HepG2 (cell line): ENCODE measurements around the gene ZNF747. TPM values are rescaled to one million over a fixed set of nuclear protein-coding genes. Genes with fewer than 3 reads are reported as not detected.
A peak's percentile ranks its signal among the peaks of the same experiment; 100 is the strongest.

Experiments
- GABPA ChIP-seq, 2 experiments: IDR thresholded peaks; 2 replicates each; pipeline ENCODE4 v1.6.1; 2011 to 2016; ENCODE audit warnings: low read depth in 2 of 2, low read length in 1 of 2, missing biosample characterization in 1 of 2, missing genetic modification characterization in 1 of 2
- GPN1 ChIP-seq: sonication (generic); formaldehyde crosslinking; IDR thresholded peaks from 2 replicates; pipeline ENCODE4 v1.5.1; 2020; ENCODE audit warnings: missing genetic modification reagents, borderline replicate concordance
- NFYC ChIP-seq: IDR thresholded peaks from 2 replicates; pipeline ENCODE4 v1.6.1; 2016; ENCODE audit warnings: missing genetic modification reagents, missing compliant biosample characterization
- SAP130 ChIP-seq: IDR thresholded peaks from 2 replicates; pipeline ENCODE4 v1.6.1; 2016; ENCODE audit warnings: low read depth
- SIX1 ChIP-seq: sonication (generic); formaldehyde crosslinking; IDR thresholded peaks from 2 replicates; pipeline ENCODE4 v1.4.0; 2020; ENCODE audit warnings: missing genetic modification reagents, borderline replicate concordance
- SMARCE1 ChIP-seq: fragments of 450-650 bp; IDR thresholded peaks from 2 replicates; pipeline ENCODE4 v1.6.1; 2017; ENCODE audit warnings: borderline replicate concordance
- SNAI1 ChIP-seq: sonication (generic); formaldehyde crosslinking; IDR thresholded peaks from 2 replicates; pipeline ENCODE4 v1.5.0; 2020; ENCODE audit warnings: mild to moderate bottlenecking, missing genetic modification reagents, borderline replicate concordance
- SRSF9 ChIP-seq: fragments of 200-400 bp; formaldehyde crosslinking; IDR thresholded peaks from 2 replicates; pipeline ENCODE4 v1.6.1; 2018; ENCODE audit warnings: borderline replicate concordance, mild to moderate bottlenecking, low read depth, low read length; ENCODE audit not compliant: insufficient read depth, poor library complexity, severe bottlenecking
- ZBTB2 ChIP-seq: sonication (generic); formaldehyde crosslinking; IDR thresholded peaks from 2 replicates; pipeline ENCODE4 v1.8.0; 2022; ENCODE audit warnings: low read depth, missing genetic modification reagents
- ZBTB38 ChIP-seq: sonication (generic); formaldehyde crosslinking; IDR thresholded peaks from 2 replicates; pipeline ENCODE4 v1.5.1; 2020; ENCODE audit warnings: mild to moderate bottlenecking, missing genetic modification reagents
- ZNF138 ChIP-seq: sonication (generic); formaldehyde crosslinking; IDR thresholded peaks from 2 replicates; pipeline ENCODE4 v1.5.0; 2020; ENCODE audit warnings: mild to moderate bottlenecking, low read depth, missing genetic modification reagents
- ZNF230 ChIP-seq: sonication (generic); formaldehyde crosslinking; IDR thresholded peaks from 2 replicates; pipeline ENCODE4 v1.4.0; 2020; ENCODE audit warnings: mild to moderate bottlenecking, missing genetic modification reagents
- ZNF550 ChIP-seq: sonication (generic); formaldehyde crosslinking; IDR thresholded peaks from 2 replicates; pipeline ENCODE4 v1.4.0; 2020; ENCODE audit warnings: mild to moderate bottlenecking, missing genetic modification reagents, borderline replicate concordance
- ZSCAN5A ChIP-seq: sonication (generic); formaldehyde crosslinking; IDR thresholded peaks from 2 replicates; pipeline ENCODE4 v1.8.0; 2022; ENCODE audit warnings: mild to moderate bottlenecking, missing genetic modification reagents, borderline replicate concordance
- polyA plus RNA-seq, 8 experiments: library from polyadenylated mRNA; depleted of rRNA in 3 of 8; stranded (reverse) in 7 of 8; unstranded in 1 of 8; fragments of >200 nt; fragmentation: Illumina TruSeq in 4 of 8; extraction: Trizol in 4 of 8; gene quantifications; 2 replicates each; pipeline versions ENCODE4 v1.2.1 to v1.2.3, GENCODE V29; 2011 to 2016; ENCODE audit warnings: low read depth in 4 of 8, missing spikeins in 1 of 8, mixed read lengths in 1 of 8; ENCODE audit not compliant: insufficient read depth in 1 of 8
- total RNA-seq, 5 experiments: library from RNA; depleted of rRNA; stranded (reverse); fragments of >200 nt; fragmentation: Illumina TruSeq; extraction: Trizol; gene quantifications; 2 replicates each; pipeline ENCODE4 v1.2.3, GENCODE V29; 2016; ENCODE audit warnings: low read depth in 1 of 5
- TF ChIP-seq, protein P1 (sequence below): sonication (generic); formaldehyde crosslinking; IDR thresholded peaks from 2 replicates; pipeline ENCODE4 v1.5.0; 2020; ENCODE audit warnings: mild to moderate bottlenecking, missing genetic modification reagents, borderline replicate concordance
- TF ChIP-seq, protein P2 (sequence below): sonication (generic); formaldehyde crosslinking; IDR thresholded peaks from 2 replicates; pipeline ENCODE4 v1.4.0; 2020; ENCODE audit warnings: missing genetic modification reagents, mild to moderate bottlenecking, borderline replicate concordance

ZNF747 gene
- total and polyA plus RNA-seq, 2 of the 13 experiments (the other 11 are each of a cell fraction or from before 2014, with no cell fraction given) = 7.2 to 10.2 TPM

- TF ChIP-seq GABPA (IDR thresholded peaks at IDR 0.05; ENCODE audit: low read depth, low read length) = peak; percentile 78
- peak; percentile 90 for TF ChIP-seq GABPA (CRISPR knock-in tag; IDR thresholded peaks at IDR 0.05; ENCODE audit: low read depth)
- no peak for TF ChIP-seq ZNF550 (CRISPR knock-in tag)
- peak; percentile 90 for TF ChIP-seq SAP130 (CRISPR knock-in tag)
- no peak for TF ChIP-seq SMARCE1
- peak; percentile 81 for TF ChIP-seq NFYC (CRISPR knock-in tag)
- TF ChIP-seq ZNF138 (CRISPR knock-in tag) = no peak
- 0 out of 2 replicates have a peak, but pooled peaks have one; percentile 33 for TF ChIP-seq ZSCAN5A (CRISPR knock-in tag)
- TF ChIP-seq, protein P1, sequence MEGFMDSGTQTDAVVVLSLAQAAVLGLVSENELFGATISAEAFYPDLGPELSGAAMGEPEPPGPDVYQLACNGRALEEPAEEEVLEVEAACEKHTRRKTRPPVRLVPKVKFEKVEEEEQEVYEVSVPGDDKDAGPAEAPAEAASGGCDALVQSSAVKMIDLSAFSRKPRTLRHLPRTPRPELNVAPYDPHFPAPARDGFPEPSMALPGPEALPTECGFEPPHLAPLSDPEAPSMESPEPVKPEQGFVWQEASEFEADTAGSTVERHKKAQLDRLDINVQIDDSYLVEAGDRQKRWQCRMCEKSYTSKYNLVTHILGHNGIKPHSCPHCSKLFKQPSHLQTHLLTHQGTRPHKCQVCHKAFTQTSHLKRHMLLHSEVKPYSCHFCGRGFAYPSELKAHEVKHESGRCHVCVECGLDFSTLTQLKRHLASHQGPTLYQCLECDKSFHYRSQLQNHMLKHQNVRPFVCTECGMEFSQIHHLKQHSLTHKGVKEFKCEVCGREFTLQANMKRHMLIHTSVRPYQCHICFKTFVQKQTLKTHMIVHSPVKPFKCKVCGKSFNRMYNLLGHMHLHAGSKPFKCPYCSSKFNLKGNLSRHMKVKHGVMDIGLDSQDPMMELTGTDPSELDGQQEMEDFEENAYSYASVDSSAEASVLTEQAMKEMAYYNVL (CRISPR knock-in tag) = no peak; the same call in 1 of the 2 replicates
- TF ChIP-seq, protein P2, sequence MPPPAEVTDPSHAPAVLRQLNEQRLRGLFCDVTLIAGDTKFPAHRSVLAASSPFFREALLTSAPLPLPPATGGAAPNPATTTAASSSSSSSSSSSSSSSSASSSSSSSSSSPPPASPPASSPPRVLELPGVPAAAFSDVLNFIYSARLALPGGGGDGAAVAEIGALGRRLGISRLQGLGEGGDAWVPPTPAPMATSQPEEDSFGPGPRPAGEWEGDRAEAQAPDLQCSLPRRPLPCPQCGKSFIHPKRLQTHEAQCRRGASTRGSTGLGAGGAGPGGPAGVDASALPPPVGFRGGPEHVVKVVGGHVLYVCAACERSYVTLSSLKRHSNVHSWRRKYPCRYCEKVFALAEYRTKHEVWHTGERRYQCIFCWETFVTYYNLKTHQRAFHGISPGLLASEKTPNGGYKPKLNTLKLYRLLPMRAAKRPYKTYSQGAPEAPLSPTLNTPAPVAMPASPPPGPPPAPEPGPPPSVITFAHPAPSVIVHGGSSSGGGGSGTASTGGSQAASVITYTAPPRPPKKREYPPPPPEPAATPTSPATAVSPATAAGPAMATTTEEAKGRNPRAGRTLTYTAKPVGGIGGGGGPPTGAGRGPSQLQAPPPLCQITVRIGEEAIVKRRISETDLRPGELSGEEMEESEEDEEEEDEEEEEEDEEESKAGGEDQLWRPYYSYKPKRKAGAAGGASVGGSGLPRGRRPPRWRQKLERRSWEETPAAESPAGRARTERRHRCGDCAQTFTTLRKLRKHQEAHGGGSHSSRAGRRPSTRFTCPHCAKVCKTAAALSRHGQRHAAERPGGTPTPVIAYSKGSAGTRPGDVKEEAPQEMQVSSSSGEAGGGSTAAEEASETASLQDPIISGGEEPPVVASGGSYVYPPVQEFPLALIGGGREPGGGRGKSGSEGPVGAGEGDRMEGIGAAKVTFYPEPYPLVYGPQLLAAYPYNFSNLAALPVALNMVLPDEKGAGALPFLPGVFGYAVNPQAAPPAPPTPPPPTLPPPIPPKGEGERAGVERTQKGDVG (CRISPR knock-in tag) = peak; percentile 40
- no peak for TF ChIP-seq SNAI1 (CRISPR knock-in tag)
- no peak for TF ChIP-seq GPN1 (CRISPR knock-in tag)
- TF ChIP-seq SRSF9 = no peak
- no peak for TF ChIP-seq SIX1 (CRISPR knock-in tag)
- no peak; the same call in 1 of the 2 replicates for TF ChIP-seq ZBTB38 (CRISPR knock-in tag)
- peak; percentile 68; the same call in 1 of the 2 replicates for TF ChIP-seq ZBTB2 (CRISPR knock-in tag)
- peak; percentile 7; the same call in 1 of the 2 replicates for TF ChIP-seq ZNF230 (CRISPR knock-in tag)
Observed at GRCh38 chr16:30526823-30527634, 7.6 kb downstream of the ZNF747 start (continued).
